PC-9 (cell line): ENCODE results near the gene CYP3A4.

Experiments
- EZH2 ChIP-seq: fragments of 200-600 bp; sonication (generic); IDR thresholded peaks from 2 replicates; pipeline ENCODE4 v1.8.0; 2017; ENCODE audit warnings: antibody characterized with exemption, low read depth
- TF ChIP-seq, protein P1 (sequence below): fragments of 200-600 bp; sonication (generic); conservative IDR thresholded peaks from 2 replicates; pipeline ENCODE4 v1.6.1; 2017; ENCODE audit warnings: mixed run types, antibody characterized with exemption, mild to moderate bottlenecking, moderate library complexity

DNA sequence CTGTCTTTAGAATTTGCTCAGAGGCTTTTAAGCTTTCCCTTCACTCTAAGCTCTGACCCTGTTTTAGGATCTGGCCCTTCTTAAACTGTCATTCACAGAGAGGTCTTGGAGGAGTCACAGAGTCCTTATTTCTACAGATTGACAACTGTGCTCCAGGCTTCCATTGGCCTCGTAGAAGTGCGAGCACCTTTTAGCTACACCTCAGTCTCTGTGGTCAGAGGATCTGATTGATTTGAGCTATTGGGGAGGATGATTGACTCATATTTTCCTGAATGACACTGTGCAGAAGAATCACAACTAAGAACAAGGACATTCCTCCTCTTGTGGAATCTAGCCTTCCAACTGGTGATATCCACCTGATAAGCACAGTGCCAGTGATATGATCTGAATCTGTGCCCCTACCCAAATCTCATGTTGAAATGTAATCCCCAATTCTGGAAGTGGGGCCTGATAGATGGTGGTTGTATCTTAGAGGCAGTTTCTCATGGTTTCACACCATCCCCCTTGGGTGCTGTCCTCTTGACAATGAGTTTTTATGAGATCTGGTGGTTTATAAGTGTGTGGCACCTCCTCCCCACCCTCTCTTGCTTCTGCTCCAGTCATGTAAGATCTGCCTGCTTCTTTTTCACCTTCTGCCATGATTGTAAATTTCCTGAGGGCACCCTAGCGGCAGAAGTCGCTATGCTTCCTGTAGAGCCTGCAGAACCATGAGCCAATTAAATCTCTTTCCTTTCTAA, 52.2 kb downstream of the CYP3A4 start:
- TF ChIP-seq, protein P1, sequence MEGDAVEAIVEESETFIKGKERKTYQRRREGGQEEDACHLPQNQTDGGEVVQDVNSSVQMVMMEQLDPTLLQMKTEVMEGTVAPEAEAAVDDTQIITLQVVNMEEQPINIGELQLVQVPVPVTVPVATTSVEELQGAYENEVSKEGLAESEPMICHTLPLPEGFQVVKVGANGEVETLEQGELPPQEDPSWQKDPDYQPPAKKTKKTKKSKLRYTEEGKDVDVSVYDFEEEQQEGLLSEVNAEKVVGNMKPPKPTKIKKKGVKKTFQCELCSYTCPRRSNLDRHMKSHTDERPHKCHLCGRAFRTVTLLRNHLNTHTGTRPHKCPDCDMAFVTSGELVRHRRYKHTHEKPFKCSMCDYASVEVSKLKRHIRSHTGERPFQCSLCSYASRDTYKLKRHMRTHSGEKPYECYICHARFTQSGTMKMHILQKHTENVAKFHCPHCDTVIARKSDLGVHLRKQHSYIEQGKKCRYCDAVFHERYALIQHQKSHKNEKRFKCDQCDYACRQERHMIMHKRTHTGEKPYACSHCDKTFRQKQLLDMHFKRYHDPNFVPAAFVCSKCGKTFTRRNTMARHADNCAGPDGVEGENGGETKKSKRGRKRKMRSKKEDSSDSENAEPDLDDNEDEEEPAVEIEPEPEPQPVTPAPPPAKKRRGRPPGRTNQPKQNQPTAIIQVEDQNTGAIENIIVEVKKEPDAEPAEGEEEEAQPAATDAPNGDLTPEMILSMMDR = no peak
- no peak for TF ChIP-seq EZH2
